Activated T-helper 2 cell treated with anti-CD3 and anti-CD28 coated beads, Interferon-gamma antibody, Interleukin-2, Interleukin-4, amounts not matched to agents 10 μg/mL and 5 μg/mL and 100 μg/mL, durations not matched to agents 14 hours and 24 hours and 36 hours (primary cell): Measurements from ENCODE around the gene RAB2B. TPM values are rescaled to one million over a fixed set of nuclear protein-coding genes. Genes with fewer than 3 reads are reported as not detected.
"Not testable (repeated sequence)": the region's sequence is repeated elsewhere in the genome, so short reads cannot be mapped to it uniquely, and the experiment has no call there.

Source experiments
- DNase-seq: peaks from one replicate; pipeline ENCODE4 v3.0.0; 2021; ENCODE audit warnings: low spot score
- H3K27ac Mint-ChIP-seq: one replicate; pipeline ENCODE4 v1.8.0; 2021; ENCODE audit warnings: mixed read lengths
- H3K27me3 Mint-ChIP-seq: one replicate; pipeline ENCODE4 v1.8.0; 2021; ENCODE audit warnings: low read depth, mixed read lengths
- H3K36me3 Mint-ChIP-seq: one replicate; pipeline ENCODE4 v1.8.0; 2021; ENCODE audit warnings: low read depth, mixed read lengths
- H3K4me1 Mint-ChIP-seq: one replicate; pipeline ENCODE4 v1.8.0; 2021; ENCODE audit warnings: low read depth, mixed read lengths
- H3K4me3 Mint-ChIP-seq: one replicate; pipeline ENCODE4 v1.8.0; 2021; ENCODE audit warnings: low read depth, mild to moderate bottlenecking, moderate library complexity, mixed read lengths
- H3K9me3 Mint-ChIP-seq: one replicate; pipeline ENCODE4 v1.8.0; 2021; ENCODE audit warnings: mixed read lengths
- intact Hi-C: fragments of 100-400 bp; cut with micrococcal nuclease; formaldehyde crosslinking; loops from one replicate; pipeline ENCODE4 v1.15.1; 2023
- total RNA-seq: library from RNA; stranded (reverse); gene quantifications from 2 replicates; pipeline ENCODE4 v1.2.3, GENCODE V29; 2022

The RAB2B gene
- total RNA-seq, 1 donor from 2014 or later: 30.5 TPM

DNA sequence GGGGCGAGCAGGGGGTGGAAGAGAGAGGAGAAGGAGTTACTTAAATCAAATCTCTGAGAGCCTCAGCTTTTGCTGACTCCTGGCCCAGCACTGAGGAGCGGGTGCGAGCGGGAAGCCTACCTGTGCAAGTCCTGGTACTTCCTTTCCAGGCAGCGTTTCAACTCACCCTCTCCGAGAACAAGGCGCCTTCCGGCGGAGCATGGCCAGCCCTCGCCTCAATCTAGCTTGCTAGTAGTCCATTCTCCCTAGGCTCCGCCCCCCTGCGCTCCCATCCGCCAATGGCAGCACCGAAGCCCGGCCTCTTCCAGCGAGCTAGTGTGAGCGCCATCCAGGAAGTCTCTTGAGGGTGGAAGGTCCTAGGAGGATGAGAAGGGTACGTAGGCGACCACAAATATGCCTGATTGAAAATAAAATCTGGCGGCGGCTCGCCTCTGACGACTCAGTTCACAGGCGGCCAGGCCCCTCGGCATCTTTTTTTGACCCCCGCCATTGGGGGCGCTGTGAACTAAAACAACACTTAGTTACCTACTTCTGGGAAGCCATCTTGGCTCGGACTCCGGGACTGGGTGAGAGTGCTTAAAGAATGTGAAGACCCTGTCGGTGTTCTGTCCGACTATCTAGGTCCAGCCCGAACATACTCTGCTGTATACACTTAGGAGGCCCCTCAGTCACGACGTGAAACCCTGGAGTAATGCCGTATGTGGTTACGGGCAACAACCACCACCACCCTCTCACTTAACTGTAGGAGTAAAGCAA is 20.7 kb downstream of the RAB2B start, which contains the start of gene CHD8:
Gene CHD8 (minus strand): TSS at position 212 of the 756 bp plus-strand sequence. CDS start 24,480 bp downstream, outside the sequence.
- Mint-ChIP-seq H3K9me3 (no peaks in the 10 kb centered on the region), H3K36me3 (peaks cover 38% of the 10 kb centered on the region), H3K4me1 (peaks cover 28% of the 10 kb centered on the region), H3K27me3 (no peaks in the 10 kb centered on the region), H3K27ac (peak within 1 kb of the TSS; percentile 99), H3K4me3 (peak within 1 kb of the TSS; percentile 94)
- DNase-seq: peak; percentile 100
- intact Hi-C loops: loop anchor here (1.0 to 5.0 kb wide), 7 partner anchors 19 to 187 kb away; partner anchors contain the start of genes HNRNPC, METTL3, SUPT16H and TOX4

DNA sequence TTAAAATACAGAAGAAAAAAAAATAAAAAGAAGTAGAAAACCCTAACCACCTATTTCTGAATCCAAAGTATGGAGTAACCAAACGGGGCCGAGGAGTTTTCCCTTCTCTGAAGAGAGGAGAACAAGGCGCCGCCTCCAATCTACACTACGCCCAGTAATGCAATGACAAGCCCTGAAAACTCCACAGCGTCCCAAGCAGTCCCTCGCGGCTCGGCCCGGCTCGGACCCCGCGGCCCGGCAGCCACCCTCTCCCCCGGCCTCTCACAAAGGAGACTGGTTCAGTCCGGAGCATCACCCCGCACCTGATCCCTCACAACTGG is 21.2 kb downstream of the RAB2B start:
- intact Hi-C loops: loop anchor here (5.0 kb wide), 1 partner anchor 102 kb away; no protein-coding TSS in a partner anchor

DNA sequence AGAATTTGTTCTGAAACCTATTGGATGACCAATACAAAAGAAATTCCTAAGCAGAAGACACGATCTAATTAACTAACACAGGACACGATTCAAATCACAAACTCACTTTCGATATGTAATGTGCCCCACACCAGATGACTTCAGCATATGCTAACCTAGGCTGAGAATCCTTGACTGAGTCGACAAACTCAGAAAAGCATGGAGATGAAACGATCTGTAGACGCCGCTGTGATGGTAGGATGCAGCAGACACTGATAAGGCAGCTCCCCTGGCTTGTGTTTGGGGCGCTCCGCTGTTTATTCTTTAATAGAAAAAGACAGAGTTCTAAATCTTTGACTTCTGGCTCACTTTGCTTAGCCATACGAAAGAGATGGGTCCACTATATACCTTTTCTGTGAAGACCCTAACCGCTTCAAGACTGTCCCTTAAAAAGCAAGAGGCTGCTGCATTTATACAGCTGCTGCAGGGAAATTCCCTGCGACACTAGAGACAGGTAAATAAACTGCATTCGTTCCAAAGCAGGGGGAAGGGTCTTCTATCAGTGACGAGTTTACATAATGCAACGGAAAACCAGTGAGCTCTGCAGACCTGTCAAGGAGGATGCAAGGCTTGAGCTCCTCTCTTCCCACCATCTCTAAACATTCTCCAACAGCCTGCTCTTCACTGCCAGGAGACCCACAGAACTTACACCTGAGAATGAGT is 21.8 kb downstream of the RAB2B start:
- Mint-ChIP-seq H3K4me3 (peak overlapping the region; percentile 94), H3K4me1 (peaks cover 37% of the 10 kb centered on the region)

More for the DNA sequence above, 21.2 kb downstream of the RAB2B start:
- no peaks in the 10 kb centered on the region for H3K9me3 Mint-ChIP-seq
- peak overlapping the region; percentile 94 for H3K4me3 Mint-ChIP-seq
- no peak for DNase-seq
- no peaks in the 10 kb centered on the region for H3K27me3 Mint-ChIP-seq
- peaks cover 35% of the 10 kb centered on the region for H3K36me3 Mint-ChIP-seq
- H3K4me1 Mint-ChIP-seq: peaks cover 32% of the 10 kb centered on the region
- H3K27ac Mint-ChIP-seq: peak overlapping the region; percentile 99

DNA sequence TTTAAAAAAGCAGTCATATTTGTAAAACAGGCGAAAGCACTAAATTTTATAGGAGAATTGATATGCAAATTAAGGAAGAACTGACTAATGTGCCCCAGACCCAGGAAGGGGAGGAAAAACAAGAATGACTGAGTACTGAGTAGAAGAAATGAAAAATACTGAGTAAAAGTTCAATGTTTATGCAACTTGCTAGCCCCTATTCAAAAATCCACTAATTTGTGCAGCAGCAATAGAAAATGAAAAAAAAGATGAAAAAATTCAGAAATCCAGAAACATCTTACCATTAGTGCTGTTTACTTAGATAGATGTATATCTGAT is 26.9 kb downstream of the RAB2B start:
- H3K36me3 Mint-ChIP-seq: peaks cover 42% of the 10 kb centered on the region
- H3K4me1 Mint-ChIP-seq: peaks cover 48% of the 10 kb centered on the region
- H3K27ac Mint-ChIP-seq: peak overlapping the region; percentile 71
- H3K9me3 Mint-ChIP-seq: no peaks in the 10 kb centered on the region
- H3K4me3 Mint-ChIP-seq: peak overlapping the region; percentile 31
- no peaks in the 10 kb centered on the region for H3K27me3 Mint-ChIP-seq
- intact Hi-C loops: no loop called here
- DNase-seq: no peak

More for the DNA sequence above, 21.8 kb downstream of the RAB2B start:
- Mint-ChIP-seq H3K27ac (peak overlapping the region; percentile 99), H3K27me3 (no peaks in the 10 kb centered on the region), H3K9me3 (no peaks in the 10 kb centered on the region), H3K36me3 (peaks cover 39% of the 10 kb centered on the region)
- intact Hi-C loops: loop anchor here (5.0 kb wide), 1 partner anchor 102 kb away; no protein-coding TSS in a partner anchor
- no peak for DNase-seq

DNA sequence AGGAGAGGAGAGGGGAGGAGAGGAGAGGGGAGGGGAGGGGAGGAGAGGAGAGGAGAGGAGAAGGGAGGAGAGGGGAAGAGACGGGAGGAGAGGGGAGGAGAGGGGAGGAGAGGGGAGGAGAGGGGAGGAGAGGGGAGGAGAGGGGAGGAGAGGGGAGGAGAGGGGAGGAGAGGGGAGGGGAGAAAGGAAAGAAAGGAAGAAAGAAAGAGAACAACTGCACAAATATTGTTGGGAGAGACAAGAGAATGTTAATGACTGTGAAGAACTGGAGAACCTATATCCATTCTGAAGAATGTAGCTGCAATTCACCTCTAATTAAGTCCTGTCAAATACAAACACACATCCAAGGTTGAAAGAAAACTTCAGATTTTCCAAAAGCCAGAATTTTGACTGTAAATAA is 34.1 kb downstream of the RAB2B start:
- H3K27me3 Mint-ChIP-seq, DNase-seq, H3K27ac Mint-ChIP-seq, intact Hi-C loops, H3K4me3 Mint-ChIP-seq, H3K9me3 Mint-ChIP-seq: not testable (repeated sequence)
- Mint-ChIP-seq H3K36me3 (peaks cover 35% of the 10 kb centered on the region), H3K4me1 (peaks cover 29% of the 10 kb centered on the region)

DNA sequence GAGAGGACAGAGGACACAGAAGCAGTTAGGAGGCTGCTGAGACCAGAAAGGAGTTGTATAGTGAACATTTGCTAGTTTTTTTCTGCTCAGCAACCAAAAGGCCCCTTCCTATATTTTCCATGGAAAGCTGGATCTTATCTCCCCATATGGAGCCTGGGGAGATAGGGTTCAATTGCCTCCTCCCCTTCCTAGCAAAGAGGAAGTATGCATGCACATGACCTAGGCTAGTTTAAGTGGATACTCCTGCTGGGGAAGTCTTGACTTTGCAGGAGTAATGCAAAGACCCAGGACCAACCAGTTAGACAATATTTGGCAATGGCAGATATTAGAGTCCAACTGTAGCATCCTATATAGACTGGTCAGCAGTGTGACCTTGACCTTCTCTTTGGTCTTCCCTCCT is 35.9 kb downstream of the RAB2B start:
- no peaks in the 10 kb centered on the region for H3K27me3 Mint-ChIP-seq
- peaks cover 34% of the 10 kb centered on the region for H3K4me1 Mint-ChIP-seq
- intact Hi-C loops: no loop called here
- no peak for DNase-seq
- H3K36me3 Mint-ChIP-seq: peaks cover 24% of the 10 kb centered on the region
- H3K4me3 Mint-ChIP-seq: no peak overlapping the region
- no peak overlapping the region for H3K27ac Mint-ChIP-seq
- H3K9me3 Mint-ChIP-seq: no peaks in the 10 kb centered on the region

DNA sequence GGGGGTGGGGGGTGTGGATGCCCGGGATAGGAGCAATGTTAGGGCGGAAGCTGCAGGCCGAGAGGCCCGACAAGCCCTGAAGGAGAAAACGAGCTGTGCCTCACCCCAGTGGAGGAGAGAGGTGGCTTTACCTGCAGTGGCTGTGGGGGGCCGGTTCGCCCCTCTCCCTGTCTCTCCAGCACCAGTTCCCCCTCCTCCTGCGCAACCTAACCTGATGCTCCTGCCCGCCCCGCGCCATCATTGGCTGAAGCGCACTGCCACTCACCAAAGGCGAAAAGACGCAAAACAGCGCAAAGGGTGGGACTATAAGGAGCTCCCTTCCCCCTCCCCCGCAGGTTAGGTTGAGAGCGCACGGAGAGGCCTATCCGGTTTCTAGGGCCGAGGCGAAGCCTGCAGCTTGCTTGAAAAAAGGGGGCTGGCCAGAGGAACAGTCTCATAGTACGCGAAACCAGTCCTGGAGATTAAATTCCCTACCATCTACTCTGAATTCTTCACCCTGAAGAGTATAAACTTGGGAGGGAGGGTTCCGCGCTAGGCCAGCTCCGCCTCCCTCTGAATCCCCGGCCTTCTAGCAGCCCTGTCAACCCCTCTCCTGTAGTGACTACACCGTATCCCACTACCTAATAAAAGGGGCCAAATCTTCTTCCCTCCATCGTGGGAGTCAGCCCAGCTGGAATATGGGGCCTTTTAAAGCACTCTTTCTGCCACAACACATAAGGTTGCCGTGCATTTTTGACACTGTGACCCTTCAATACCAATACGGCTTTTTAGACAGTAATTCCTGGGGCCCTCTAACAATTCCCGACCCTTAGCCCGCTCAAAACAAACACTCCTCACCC is 39.5 kb downstream of the RAB2B start:
- Mint-ChIP-seq H3K27ac (peak overlapping the region; percentile 79), H3K4me1 (peaks cover 54% of the 10 kb centered on the region), H3K27me3 (no peaks in the 10 kb centered on the region), H3K9me3 (no peaks in the 10 kb centered on the region), H3K4me3 (peak overlapping the region; percentile 88), H3K36me3 (peaks cover 38% of the 10 kb centered on the region)
- intact Hi-C loops: loop anchor here (1.0 to 2.0 kb wide), 4 partner anchors 19 to 53 kb away; partner anchors contain the start of genes CHD8, SUPT16H and TOX4
- peak; percentile 95 for DNase-seq

DNA sequence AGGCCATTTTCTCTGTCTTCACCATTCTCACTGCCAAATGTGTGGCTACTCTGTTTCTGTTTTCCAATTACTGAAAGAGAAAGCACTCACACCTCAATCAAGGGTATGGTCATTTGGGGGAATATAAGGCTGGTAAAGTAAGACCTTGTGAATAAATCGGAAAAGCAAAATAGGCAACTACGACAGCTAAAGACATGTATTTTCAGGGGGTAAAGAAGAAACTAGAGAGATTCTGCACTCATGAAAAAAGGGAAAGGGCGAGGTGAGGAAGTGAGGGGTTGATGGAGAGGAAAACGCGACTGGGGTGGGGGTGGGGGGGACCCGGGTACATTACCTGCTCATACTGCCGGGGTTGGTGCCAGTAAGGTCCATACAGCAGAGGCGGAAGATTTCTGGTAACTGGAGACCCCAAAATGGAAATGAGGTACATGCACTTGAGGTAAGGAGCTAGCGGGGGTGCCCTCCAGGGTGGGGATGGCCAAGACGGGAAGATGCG is 40.1 kb downstream of the RAB2B start:
- Mint-ChIP-seq H3K27me3 (no peaks in the 10 kb centered on the region), H3K36me3 (peaks cover 37% of the 10 kb centered on the region), H3K27ac (peak overlapping the region; percentile 79), H3K4me1 (peaks cover 51% of the 10 kb centered on the region), H3K4me3 (peak overlapping the region; percentile 88), H3K9me3 (no peaks in the 10 kb centered on the region)
- intact Hi-C loops: loop anchor here (1.0 to 2.0 kb wide), 4 partner anchors 20 to 52 kb away; partner anchors contain the start of genes CHD8, SUPT16H and TOX4
- no peak for DNase-seq

DNA sequence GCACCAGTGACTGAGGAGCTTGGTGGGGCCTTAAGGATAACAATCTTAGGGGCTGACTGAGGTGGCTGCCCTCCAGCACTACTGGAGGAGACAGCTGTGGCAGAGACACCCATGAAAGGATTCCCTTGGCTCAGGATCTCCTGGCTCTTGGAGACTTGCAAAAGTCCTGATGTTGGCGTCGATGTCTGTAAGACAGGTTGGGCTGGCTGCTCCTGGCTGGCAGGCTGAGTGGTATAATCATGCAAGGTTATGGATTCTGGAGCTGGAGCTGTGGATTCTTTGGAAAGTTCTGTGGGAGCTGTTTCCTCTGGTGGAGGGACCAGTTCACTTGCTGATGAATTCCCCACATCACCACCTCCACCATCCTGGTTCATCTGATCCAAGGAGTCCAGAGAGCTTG is 45.6 kb downstream of the RAB2B start:
- intact Hi-C loops: no loop called here
- no peak overlapping the region for H3K4me3 Mint-ChIP-seq
- no peaks in the 10 kb centered on the region for H3K9me3 Mint-ChIP-seq
- no peaks in the 10 kb centered on the region for H3K27me3 Mint-ChIP-seq
- no peak overlapping the region for H3K27ac Mint-ChIP-seq
- no peak for DNase-seq
- H3K36me3 Mint-ChIP-seq: peaks cover 74% of the 10 kb centered on the region
- H3K4me1 Mint-ChIP-seq: peaks cover 27% of the 10 kb centered on the region

DNA sequence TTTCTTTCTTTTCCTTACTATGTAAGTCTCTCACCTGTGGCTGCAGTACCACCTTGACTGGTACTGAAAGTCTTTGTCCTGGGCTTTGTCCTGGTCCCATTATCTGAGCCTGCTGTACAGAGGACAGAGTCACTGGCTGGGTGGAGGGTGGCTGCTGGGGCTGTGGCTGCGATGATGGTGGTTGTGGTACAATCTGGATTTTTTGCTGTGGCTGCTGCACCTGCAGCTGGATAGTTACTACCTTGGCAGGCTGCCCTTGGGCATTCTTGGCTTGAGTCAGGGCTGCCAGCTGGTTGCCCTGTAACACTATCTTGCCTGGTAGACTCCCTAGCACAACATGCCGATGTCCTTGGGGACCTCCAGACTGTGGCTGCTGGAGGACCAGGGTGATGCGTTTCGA is 47.8 kb downstream of the RAB2B start:
- peaks cover 79% of the 10 kb centered on the region for H3K36me3 Mint-ChIP-seq

DNA sequence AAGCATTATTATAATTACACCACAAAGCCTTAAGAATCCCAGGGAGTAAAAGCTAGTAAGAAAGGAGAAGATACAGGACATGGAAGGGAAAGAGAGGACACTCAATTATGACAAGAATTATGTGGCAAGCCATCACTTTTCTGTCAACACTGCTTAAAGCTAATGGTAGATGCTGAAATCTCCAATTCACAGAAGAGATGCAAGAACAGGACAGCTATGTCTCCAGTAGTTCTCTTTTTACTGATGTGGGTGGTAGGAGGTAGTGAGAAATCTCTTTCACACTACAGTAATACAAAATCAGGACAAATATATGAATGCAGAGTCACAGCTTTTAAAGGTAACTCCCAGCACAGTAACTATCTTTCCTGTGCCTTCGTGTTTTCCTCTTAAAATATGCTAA is 50.1 kb downstream of the RAB2B start:
- H3K4me1 Mint-ChIP-seq: no peaks in the 10 kb centered on the region
- H3K4me3 Mint-ChIP-seq: no peak overlapping the region
- H3K9me3 Mint-ChIP-seq: no peaks in the 10 kb centered on the region
- H3K27me3 Mint-ChIP-seq: no peaks in the 10 kb centered on the region
- no peak overlapping the region for H3K27ac Mint-ChIP-seq
- intact Hi-C loops: no loop called here
- H3K36me3 Mint-ChIP-seq: peaks cover 79% of the 10 kb centered on the region
- DNase-seq: no peak

More for the DNA sequence above, 47.8 kb downstream of the RAB2B start:
- H3K27me3 Mint-ChIP-seq: no peaks in the 10 kb centered on the region
- no peak overlapping the region for H3K27ac Mint-ChIP-seq
- no peak overlapping the region for H3K4me3 Mint-ChIP-seq
- intact Hi-C loops: no loop called here
- DNase-seq: no peak
- no peaks in the 10 kb centered on the region for H3K9me3 Mint-ChIP-seq
- H3K4me1 Mint-ChIP-seq: peaks cover 9% of the 10 kb centered on the region

DNA sequence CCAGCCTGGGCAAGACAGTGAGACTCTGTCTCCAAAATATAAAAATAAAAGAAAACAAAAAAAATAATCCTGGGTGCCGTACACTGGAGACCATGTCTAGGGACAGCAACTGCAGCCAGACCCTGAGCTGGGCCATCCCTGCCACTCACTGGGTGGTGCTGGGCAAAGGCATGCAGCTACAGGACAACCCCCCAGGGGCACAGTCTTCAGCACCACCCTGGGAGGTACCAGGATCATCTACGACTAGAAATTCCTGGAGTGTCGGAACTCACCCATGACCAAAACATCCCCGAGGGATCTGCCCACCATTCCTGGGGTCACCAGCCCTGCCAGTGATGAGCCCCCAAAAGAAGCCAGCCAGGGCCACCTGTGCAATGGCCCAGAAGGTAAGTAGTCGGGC is 57.2 kb downstream of the RAB2B start:
- H3K4me1 Mint-ChIP-seq: peaks cover 10% of the 10 kb centered on the region
- no peaks in the 10 kb centered on the region for H3K9me3 Mint-ChIP-seq
- H3K36me3 Mint-ChIP-seq: peaks cover 62% of the 10 kb centered on the region
- no peak overlapping the region for H3K27ac Mint-ChIP-seq
- no peaks in the 10 kb centered on the region for H3K27me3 Mint-ChIP-seq
- no peak for DNase-seq
- H3K4me3 Mint-ChIP-seq: no peak overlapping the region
- intact Hi-C loops: loop anchor here (10.0 kb wide), 1 partner anchor 55 kb away; no protein-coding TSS in a partner anchor
